Neuron (in vitro differentiated cells): ENCODE measurements around the gene DGAT2.

Experiments used
- H2AFZ ChIP-seq: one replicate; pipeline ENCODE4 v1.6.1; 2013; ENCODE audit warnings: low read depth, mild to moderate bottlenecking, inconsistent platforms, low read length, moderate library complexity
- H3K27me3 ChIP-seq: one replicate; pipeline ENCODE4 v1.6.1; 2013; ENCODE audit warnings: low read length; ENCODE audit not compliant: insufficient read depth
- H3K36me3 ChIP-seq: one replicate; pipeline ENCODE4 v1.6.1; 2013; ENCODE audit warnings: low read length; ENCODE audit not compliant: insufficient read depth
- H3K4me1 ChIP-seq: one replicate; pipeline ENCODE4 v1.6.1; 2013; ENCODE audit warnings: low read length; ENCODE audit not compliant: insufficient read depth
- H3K4me3 ChIP-seq: 2 replicates; pipeline ENCODE4 v1.5.1; 2013; ENCODE audit warnings: mild to moderate bottlenecking, low read length, moderate library complexity
- H3K9me3 ChIP-seq: one replicate; pipeline ENCODE4 v1.6.1; 2013; ENCODE audit warnings: low read length

DGAT2 gene

DNA sequence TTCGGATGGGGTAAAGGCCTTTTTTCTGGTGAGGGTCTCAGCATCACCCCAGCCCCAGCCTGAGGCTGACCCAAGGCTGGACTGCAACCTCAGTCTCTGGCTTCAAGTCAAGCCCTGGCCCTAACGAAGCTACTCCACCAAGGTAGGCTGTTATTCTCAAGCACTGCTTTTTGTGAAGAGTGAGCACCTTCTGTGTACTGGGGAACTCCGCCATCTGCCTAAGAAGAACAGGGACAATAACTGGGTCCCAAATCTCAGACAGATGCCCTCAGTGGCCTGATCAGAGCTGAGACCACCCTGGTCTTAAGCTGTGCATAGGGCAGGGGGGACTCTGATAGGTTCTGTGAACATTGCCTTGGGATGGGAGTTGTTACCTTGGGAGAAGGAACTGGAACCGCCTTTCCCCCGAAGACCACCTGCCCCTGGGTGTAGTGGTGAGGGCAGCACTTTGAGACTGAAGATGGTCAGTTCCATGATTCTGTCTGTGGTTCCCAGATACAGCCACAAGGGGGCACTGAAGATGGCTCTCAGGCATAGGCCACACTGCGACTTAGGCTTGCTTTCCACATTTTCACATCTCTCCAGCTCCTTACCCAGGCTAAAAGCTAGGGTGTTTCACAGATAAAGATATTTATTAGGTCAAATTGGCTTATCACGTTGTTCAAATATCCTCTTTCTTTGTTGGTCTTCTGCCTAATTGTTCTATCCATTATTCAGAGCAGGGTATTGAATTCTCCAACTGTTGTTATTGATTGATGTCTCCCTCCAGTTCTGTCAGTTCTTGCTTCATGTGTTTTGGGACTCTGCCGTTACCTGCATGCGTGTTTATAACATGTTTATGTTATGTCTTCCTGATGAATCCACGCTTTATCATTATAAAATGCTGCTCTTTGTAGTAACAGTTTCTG lies 34.6 kb downstream of the DGAT2 start:
- Histone ChIP-seq H3K36me3 (no peaks in the 10 kb centered on the region), H3K9me3 (no peaks in the 10 kb centered on the region), H3K27me3 (no peaks in the 10 kb centered on the region)

GRCh38 chr11:75809111-75809510 lies 40.5 kb downstream of the DGAT2 start:
- H3K9me3 ChIP-seq: no peaks in the 10 kb centered on the region
- no peaks in the 10 kb centered on the region for H3K36me3 ChIP-seq
- H2AFZ ChIP-seq: no peak overlapping the region
- H3K4me3 ChIP-seq: no peak overlapping the region
- H3K27me3 ChIP-seq: peaks cover 5% of the 10 kb centered on the region
- H3K4me1 ChIP-seq: peaks cover 3% of the 10 kb centered on the region

More for the DNA sequence above, 34.6 kb downstream of the DGAT2 start:
- Histone ChIP-seq H2AFZ (no peak overlapping the region), H3K4me3 (no peak overlapping the region), H3K4me1 (no peaks in the 10 kb centered on the region)

GRCh38 chr11:75809991-75810390 lies 41.4 kb downstream of the DGAT2 start:
- Histone ChIP-seq H2AFZ (no peak overlapping the region), H3K4me3 (no peak overlapping the region), H3K27me3 (peaks cover 5% of the 10 kb centered on the region), H3K36me3 (no peaks in the 10 kb centered on the region), H3K9me3 (no peaks in the 10 kb centered on the region), H3K4me1 (peaks cover 3% of the 10 kb centered on the region)

DNA sequence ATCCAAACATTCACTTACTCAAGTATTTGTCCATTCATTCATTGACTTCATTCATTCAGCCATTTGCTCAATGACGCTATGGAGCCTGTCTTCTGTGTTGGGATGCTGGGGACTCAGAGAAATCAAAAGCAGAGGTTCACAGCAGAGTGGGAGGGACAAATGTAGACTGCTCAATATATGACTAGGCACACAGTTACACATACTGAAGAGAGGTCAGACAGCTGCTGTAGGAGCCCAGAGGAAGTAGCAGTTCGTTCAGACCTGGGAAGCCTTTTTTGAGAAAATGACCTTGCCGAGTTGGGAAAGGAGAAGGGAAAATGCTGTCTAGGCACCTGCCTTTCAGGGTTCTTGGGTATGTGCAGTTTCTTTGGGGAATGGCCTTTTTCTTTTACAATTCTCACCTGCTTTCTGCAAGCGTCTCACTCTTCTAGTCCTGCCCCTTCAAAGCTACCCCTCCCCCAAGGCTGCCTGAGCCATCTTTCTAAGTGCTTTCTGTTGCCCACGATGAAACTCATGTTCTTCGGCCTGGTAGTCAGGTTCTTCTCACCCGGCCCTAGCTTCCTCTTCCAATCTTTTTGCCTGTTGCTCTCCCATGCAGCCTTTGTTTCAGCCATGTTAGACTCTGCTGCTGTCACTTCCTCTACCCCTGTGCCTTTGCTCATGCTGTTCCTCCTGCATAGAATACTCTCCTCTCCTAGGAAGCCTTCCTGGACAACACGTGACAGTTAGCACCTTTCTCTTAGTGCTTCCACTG lies 42.2 kb downstream of the DGAT2 start:
- Histone ChIP-seq H3K27me3 (peaks cover 5% of the 10 kb centered on the region), H3K4me3 (no peak overlapping the region), H2AFZ (no peak overlapping the region), H3K9me3 (no peaks in the 10 kb centered on the region), H3K36me3 (no peaks in the 10 kb centered on the region), H3K4me1 (peaks cover 3% of the 10 kb centered on the region)

DNA sequence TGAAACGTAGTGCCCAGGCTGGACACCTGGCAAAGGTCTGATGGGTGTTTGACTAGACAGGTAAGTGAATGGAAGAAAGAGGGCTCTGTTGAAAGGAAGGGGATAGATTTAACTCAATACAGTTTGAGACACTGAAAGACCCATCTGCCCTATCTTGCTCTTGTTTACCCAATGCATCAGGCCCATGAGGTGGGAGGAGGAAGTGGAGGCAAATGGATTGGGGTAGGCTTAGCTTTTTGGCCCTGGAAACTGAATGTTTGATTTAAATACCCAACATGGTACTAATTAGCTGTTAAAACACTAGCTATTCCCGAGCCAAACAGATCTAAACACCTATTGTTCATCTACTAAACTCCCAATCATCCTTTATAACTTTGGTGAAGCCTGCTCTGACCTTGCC lies 42.9 kb downstream of the DGAT2 start:
- Histone ChIP-seq H3K9me3 (no peaks in the 10 kb centered on the region), H2AFZ (no peak overlapping the region), H3K36me3 (no peaks in the 10 kb centered on the region), H3K4me1 (peaks cover 10% of the 10 kb centered on the region), H3K27me3 (peaks cover 5% of the 10 kb centered on the region), H3K4me3 (no peak overlapping the region)

DNA sequence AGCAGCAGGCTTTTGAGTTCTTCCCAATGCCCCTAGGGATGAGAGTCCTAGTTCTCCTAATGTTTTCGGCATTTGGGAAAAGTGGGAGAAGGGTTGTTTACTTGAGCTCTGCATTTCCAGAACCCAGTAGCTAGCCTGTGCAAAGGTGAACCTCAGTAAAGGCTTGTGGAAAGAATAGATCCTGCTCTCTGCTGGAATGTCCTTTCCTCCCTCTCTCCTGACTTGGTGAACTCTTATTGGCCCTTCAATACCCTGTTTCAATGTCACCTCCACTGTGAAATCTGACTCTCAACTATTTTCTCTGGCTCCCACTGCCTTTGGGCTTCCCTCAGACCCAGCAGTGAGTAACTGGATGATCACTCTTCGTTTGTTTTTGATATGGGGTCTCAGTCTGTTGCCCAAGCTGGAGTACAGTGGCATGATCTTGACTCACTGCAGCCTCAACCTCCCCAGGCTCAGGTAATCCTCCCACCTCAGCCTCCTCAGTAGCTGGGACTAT lies 44.0 kb downstream of the DGAT2 start:
- H3K4me1 ChIP-seq: peaks cover 19% of the 10 kb centered on the region
- peaks cover 5% of the 10 kb centered on the region for H3K27me3 ChIP-seq
- no peaks in the 10 kb centered on the region for H3K9me3 ChIP-seq
- H2AFZ ChIP-seq: no peak overlapping the region
- H3K4me3 ChIP-seq: no peak overlapping the region
- no peaks in the 10 kb centered on the region for H3K36me3 ChIP-seq

DNA sequence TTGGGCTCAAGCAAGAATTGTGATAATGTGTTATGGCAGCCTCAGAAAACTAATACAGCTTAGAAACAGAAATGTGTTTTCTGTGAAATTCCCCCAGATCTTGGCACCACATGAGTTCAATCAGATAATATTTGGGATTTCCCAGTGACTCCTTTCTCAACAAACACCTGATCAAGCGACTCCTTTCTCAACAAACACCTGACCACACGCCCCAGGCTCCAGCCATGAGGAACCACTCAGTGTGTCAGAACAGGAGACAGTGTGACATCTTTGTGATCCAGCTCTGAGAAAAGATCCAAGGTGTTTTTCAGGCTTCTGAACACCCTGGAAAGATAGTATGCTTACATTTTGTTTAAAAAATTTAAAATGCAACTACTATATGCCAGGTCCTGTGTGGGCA lies 44.5 kb downstream of the DGAT2 start:
- no peak overlapping the region for H3K4me3 ChIP-seq
- H3K27me3 ChIP-seq: peaks cover 5% of the 10 kb centered on the region
- H3K9me3 ChIP-seq: no peaks in the 10 kb centered on the region
- H3K4me1 ChIP-seq: peaks cover 19% of the 10 kb centered on the region
- H2AFZ ChIP-seq: no peak overlapping the region
- H3K36me3 ChIP-seq: no peaks in the 10 kb centered on the region

DNA sequence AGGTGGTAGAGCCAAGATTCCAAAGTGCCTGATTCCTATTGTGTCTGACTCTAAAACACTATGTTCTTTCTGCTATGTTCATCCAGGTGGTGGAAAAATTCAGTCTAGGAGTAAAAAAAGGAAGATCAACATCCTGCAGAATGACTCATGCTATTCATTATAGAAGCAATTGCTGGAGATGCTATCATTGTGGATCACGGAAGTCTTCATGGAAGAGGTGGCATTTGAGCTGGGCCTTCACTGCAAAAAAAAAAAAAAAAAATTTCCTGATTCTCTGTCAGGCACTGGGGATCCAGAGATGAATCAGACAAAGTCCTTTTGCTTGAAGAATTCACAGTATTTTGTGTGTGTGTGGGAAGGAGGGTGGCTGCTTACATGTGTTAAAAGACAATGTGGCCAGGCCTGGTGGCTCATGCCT lies 45.1 kb downstream of the DGAT2 start:
- H3K9me3 ChIP-seq: no peaks in the 10 kb centered on the region
- peak overlapping the region; percentile 65 for H3K4me3 ChIP-seq
- H2AFZ ChIP-seq: no peak overlapping the region
- H3K4me1 ChIP-seq: peaks cover 19% of the 10 kb centered on the region
- H3K36me3 ChIP-seq: no peaks in the 10 kb centered on the region
- H3K27me3 ChIP-seq: peaks cover 5% of the 10 kb centered on the region

- H3K27me3 ChIP-seq: peaks cover 5% of the 10 kb centered on the region
- H2AFZ ChIP-seq: peak overlapping the region; percentile 31
- H3K4me3 ChIP-seq: peak overlapping the region; percentile 65
- no peaks in the 10 kb centered on the region for H3K36me3 ChIP-seq
- H3K4me1 ChIP-seq: peaks cover 19% of the 10 kb centered on the region
- H3K9me3 ChIP-seq: no peaks in the 10 kb centered on the region
Measured at GRCh38 chr11:75814363-75814676, 45.7 kb downstream of the DGAT2 start.

- Histone ChIP-seq H2AFZ (peak within 1 kb of the TSS; percentile 31), H3K27me3 (peaks cover 5% of the 10 kb centered on the region), H3K4me1 (peaks cover 19% of the 10 kb centered on the region), H3K36me3 (no peaks in the 10 kb centered on the region), H3K4me3 (peak within 1 kb of the TSS; percentile 65), H3K9me3 (no peaks in the 10 kb centered on the region)
Measured at GRCh38 chr11:75814677-75815344, 46.2 kb downstream of the DGAT2 start, which contains the start of gene UVRAG. UVRAG (plus strand) TSS chr11:75815210; CDS start chr11:75815408, 198 bp downstream.

DNA sequence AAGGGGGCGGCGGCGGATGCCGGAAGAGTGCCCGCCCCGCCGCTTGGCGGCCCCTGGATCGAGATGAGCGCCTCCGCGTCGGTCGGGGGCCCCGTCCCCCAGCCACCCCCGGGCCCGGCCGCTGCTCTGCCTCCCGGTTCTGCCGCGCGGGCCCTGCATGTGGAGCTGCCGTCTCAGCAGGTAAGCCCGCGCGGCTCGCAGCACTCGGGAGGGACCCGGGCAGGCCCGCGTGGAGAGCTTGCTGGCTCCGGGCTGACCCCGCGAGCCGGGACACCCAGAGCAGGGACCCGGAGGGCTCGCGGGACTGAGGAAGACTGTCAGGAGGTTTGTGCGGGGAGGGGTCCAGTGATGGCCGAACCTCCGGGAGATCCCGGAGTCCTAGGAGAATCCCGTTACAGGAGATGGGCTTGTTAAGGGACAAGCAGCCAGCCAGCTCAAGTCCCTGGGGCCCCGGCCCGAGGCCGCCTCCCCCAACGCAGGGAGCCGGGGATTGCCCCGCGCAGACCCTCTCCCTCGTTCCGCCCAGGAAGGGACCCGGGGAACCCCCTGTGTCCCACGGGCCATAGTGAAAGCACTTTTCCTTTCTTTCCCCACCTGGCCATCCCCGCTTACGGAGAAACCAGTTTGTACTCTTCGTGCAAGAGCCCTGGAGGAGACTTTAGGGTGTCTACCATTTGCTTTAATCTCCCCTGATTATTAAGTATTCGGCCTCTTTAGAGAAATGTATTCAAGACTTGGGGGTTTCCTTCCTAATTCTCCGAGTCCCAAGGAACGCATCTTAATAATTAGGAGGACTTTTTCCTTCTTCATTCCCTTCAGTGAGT lies 47.0 kb downstream of the DGAT2 start:
- H2AFZ ChIP-seq: peak overlapping the region; percentile 31
- peaks cover 5% of the 10 kb centered on the region for H3K27me3 ChIP-seq
- H3K4me3 ChIP-seq: peak overlapping the region; percentile 65
- H3K36me3 ChIP-seq: no peaks in the 10 kb centered on the region
- peaks cover 19% of the 10 kb centered on the region for H3K4me1 ChIP-seq
- H3K9me3 ChIP-seq: no peaks in the 10 kb centered on the region

GRCh38 chr11:75816561-75817239 lies 48.1 kb downstream of the DGAT2 start:
- H2AFZ ChIP-seq: no peak overlapping the region
- no peaks in the 10 kb centered on the region for H3K27me3 ChIP-seq
- H3K4me3 ChIP-seq: peak overlapping the region; percentile 65
- no peaks in the 10 kb centered on the region for H3K9me3 ChIP-seq
- peaks cover 19% of the 10 kb centered on the region for H3K4me1 ChIP-seq
- no peaks in the 10 kb centered on the region for H3K36me3 ChIP-seq
